Measurements from ENCODE around the gene DNM1.
A peak's percentile ranks its signal among the peaks of the same experiment; 100 is the strongest.
"Not testable (repeated sequence)": the region's sequence is repeated elsewhere in the genome, so short reads cannot be mapped to it uniquely, and the experiment has no call there.

The DNM1 gene

DNA sequence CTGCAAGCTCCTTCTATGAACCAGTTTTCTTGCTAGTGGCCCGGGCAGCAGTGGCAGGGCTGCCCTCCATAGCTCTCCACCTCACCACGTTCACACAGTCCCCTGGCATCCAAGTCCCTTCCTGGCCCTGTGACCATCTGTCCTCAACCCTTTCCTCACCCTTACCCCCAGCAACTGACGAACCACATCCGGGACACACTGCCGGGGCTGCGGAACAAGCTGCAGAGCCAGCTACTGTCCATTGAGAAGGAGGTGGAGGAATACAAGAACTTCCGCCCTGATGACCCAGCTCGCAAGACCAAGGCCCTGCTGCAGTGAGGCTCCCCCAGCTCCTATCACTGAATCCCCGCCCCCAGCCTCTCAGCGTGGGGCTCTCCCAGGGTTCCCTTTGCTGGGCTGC is 18.8 kb downstream of the DNM1 start:
- TF ChIP-seq SUZ12 (IDR thresholded peaks at IDR 0.05; ENCODE audit: extremely low read depth, insufficient read depth, insufficient read length) (no peak), YY1 (IDR thresholded peaks at IDR 0.05; ENCODE audit: insufficient read depth, insufficient read length) (no peak), ZNF274 (IDR thresholded peaks at IDR 0.05; ENCODE audit: low read depth, low read length) (no peak)
- H3K36me3 ChIP-seq (ENCODE audit: insufficient read depth, insufficient read length, low read length), result peaks cover 75% of the 10 kb centered on the region
- no peaks in the 10 kb centered on the region for H3K27me3 ChIP-seq (ENCODE audit: insufficient read depth, insufficient read length)
- no peak for DNase-seq (ENCODE audit: low read depth, low spot score)
- H3K9ac ChIP-seq (ENCODE audit: insufficient read length, low read depth), result no peak overlapping the region
- no peaks in the 10 kb centered on the region for H3K9me3 ChIP-seq (ENCODE audit: insufficient read depth, low read length)
- H3K4me1 ChIP-seq (ENCODE audit: insufficient read depth, insufficient read length), result peaks cover 13% of the 10 kb centered on the region
- no peak overlapping the region for H3K4me3 ChIP-seq (ENCODE audit: insufficient read length, low read depth)

DNA sequence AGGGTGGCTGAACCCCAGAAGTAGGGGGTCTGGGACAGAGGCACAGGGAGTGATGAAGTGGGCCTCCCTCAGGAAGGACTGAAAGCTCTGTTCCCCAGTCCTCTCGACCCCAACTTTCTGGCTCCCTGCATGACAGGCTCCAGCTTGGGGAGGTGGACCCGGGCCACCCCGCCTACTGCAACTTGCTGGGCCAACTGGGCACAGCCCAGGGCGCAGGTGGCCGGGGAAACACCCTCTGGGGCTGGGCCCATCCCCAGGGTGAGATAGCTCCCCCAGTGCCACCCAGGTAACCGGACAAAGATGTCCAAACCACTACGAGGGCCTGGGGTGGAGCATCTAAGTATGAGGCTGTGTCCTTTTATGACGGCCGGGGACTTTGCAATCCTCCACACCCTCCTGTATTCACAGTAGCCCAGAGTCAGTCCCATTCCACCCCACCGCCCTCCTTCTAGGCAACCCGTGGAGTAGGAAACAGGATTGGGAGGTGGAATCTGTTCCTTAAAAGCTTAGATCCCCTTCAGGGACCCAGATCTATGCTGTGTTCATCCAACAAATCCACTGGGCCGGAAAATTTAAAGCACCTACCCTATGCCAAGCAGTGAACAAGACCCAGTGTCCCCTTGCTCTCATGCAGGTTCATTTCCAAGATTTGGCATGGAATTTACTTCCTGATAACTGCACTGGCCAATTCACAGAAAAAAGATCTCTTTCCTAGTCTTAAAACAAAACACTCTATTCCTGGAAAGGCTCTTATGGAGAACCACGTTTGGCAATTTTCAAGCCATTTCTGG is 19.9 kb downstream of the DNM1 start:
- TF ChIP-seq SUZ12 (IDR thresholded peaks at IDR 0.05; ENCODE audit: extremely low read depth, insufficient read depth, insufficient read length), result no peak
- TF ChIP-seq ZNF274 (IDR thresholded peaks at IDR 0.05; ENCODE audit: low read depth, low read length), result no peak
- no peak for TF ChIP-seq YY1 (IDR thresholded peaks at IDR 0.05; ENCODE audit: insufficient read depth, insufficient read length)
- H3K36me3 ChIP-seq (ENCODE audit: insufficient read depth, insufficient read length, low read length), result peaks cover 73% of the 10 kb centered on the region
- no peak overlapping the region for H3K9ac ChIP-seq (ENCODE audit: insufficient read length, low read depth)
- H3K4me1 ChIP-seq (ENCODE audit: insufficient read depth, insufficient read length), result peaks cover 12% of the 10 kb centered on the region
- H3K4me3 ChIP-seq (ENCODE audit: insufficient read length, low read depth), result no peak overlapping the region
- H3K27me3 ChIP-seq (ENCODE audit: insufficient read depth, insufficient read length), result no peaks in the 10 kb centered on the region
- H3K9me3 ChIP-seq (ENCODE audit: insufficient read depth, low read length), result no peaks in the 10 kb centered on the region
- no peak for DNase-seq (ENCODE audit: low read depth, low spot score)

DNA sequence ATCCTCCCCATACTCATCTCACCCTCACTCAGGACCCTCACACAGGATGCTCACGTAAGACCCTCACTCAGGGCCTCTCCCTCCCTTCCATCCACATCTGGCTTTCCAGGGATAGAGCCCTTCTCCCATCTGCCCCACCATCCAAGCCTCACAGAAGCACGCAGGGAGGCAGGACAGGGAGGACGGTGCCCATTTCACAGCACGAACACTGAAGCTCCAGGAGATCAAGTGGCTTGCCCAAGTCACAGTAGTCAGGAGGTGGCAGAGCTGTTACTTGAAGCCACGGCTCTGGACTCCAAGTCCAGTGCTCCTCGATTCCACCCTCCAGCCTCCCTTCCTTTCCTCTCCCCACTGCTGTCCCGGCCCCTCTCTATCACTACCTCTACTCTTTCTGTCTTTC is 21.7 kb downstream of the DNM1 start:
- Histone ChIP-seq H3K36me3 (ENCODE audit: insufficient read depth, insufficient read length, low read length) (peaks cover 56% of the 10 kb centered on the region), H3K9me3 (ENCODE audit: insufficient read depth, low read length) (no peaks in the 10 kb centered on the region), H3K4me1 (ENCODE audit: insufficient read depth, insufficient read length) (peaks cover 7% of the 10 kb centered on the region), H3K27me3 (ENCODE audit: insufficient read depth, insufficient read length) (no peaks in the 10 kb centered on the region), H3K9ac (ENCODE audit: insufficient read length, low read depth) (peak overlapping the region; percentile 42), H3K4me3 (ENCODE audit: insufficient read length, low read depth) (no peak overlapping the region)
- DNase-seq (ENCODE audit: low read depth, low spot score), result no peak
- TF ChIP-seq ZNF274 (IDR thresholded peaks at IDR 0.05; ENCODE audit: low read depth, low read length) (no peak), SUZ12 (IDR thresholded peaks at IDR 0.05; ENCODE audit: extremely low read depth, insufficient read depth, insufficient read length) (no peak), YY1 (IDR thresholded peaks at IDR 0.05; ENCODE audit: insufficient read depth, insufficient read length) (no peak)

GRCh38 chr9:128225770-128226411 is 22.7 kb downstream of the DNM1 start:
- H3K27me3 ChIP-seq (ENCODE audit: insufficient read depth, insufficient read length), result no peaks in the 10 kb centered on the region
- H3K4me1 ChIP-seq (ENCODE audit: insufficient read depth, insufficient read length), result peaks cover 7% of the 10 kb centered on the region
- no peak overlapping the region for H3K4me3 ChIP-seq (ENCODE audit: insufficient read length, low read depth)
- peaks cover 48% of the 10 kb centered on the region for H3K36me3 ChIP-seq (ENCODE audit: insufficient read depth, insufficient read length, low read length)
- no peaks in the 10 kb centered on the region for H3K9me3 ChIP-seq (ENCODE audit: insufficient read depth, low read length)
- H3K9ac ChIP-seq (ENCODE audit: insufficient read length, low read depth), result no peak overlapping the region
- no peak for TF ChIP-seq ZNF274 (IDR thresholded peaks at IDR 0.05; ENCODE audit: low read depth, low read length)
- TF ChIP-seq YY1 (IDR thresholded peaks at IDR 0.05; ENCODE audit: insufficient read depth, insufficient read length), result no peak
- no peak for TF ChIP-seq SUZ12 (IDR thresholded peaks at IDR 0.05; ENCODE audit: extremely low read depth, insufficient read depth, insufficient read length)
- DNase-seq (ENCODE audit: low read depth, low spot score), result no peak

GRCh38 chr9:128226412-128226801 is 23.2 kb downstream of the DNM1 start:
- Histone ChIP-seq H3K4me1 (ENCODE audit: insufficient read depth, insufficient read length) (peaks cover 7% of the 10 kb centered on the region), H3K9me3 (ENCODE audit: insufficient read depth, low read length) (no peaks in the 10 kb centered on the region), H3K4me3 (ENCODE audit: insufficient read length, low read depth) (no peak overlapping the region), H3K27me3 (ENCODE audit: insufficient read depth, insufficient read length) (no peaks in the 10 kb centered on the region), H3K36me3 (ENCODE audit: insufficient read depth, insufficient read length, low read length) (peaks cover 45% of the 10 kb centered on the region), H3K9ac (ENCODE audit: insufficient read length, low read depth) (no peak overlapping the region)
- no peak for DNase-seq (ENCODE audit: low read depth, low spot score)
- no peak for TF ChIP-seq YY1 (IDR thresholded peaks at IDR 0.05; ENCODE audit: insufficient read depth, insufficient read length)
- TF ChIP-seq SUZ12 (IDR thresholded peaks at IDR 0.05; ENCODE audit: extremely low read depth, insufficient read depth, insufficient read length), result no peak
- no peak for TF ChIP-seq ZNF274 (IDR thresholded peaks at IDR 0.05; ENCODE audit: low read depth, low read length)

DNA sequence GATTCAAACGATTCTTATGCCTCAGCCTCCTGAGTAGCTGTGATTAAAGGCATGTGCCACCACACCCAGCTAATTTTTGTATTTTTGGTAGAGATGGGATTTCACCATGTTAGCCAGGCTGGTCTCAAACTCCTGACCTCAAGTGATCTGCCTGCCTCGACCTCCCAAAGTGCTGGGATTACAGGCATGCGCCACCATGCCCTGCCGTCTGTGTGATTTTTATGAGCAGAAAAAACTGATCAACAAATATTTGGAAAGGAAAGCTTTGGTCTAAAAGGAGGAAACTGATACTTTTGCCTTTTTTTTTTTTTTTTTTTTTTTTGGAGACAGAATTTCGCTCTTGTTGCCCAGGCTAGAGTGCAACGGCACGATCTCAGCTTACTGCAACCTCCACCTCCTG is 27.7 kb downstream of the DNM1 start:
- not testable (repeated sequence) for H3K4me1 ChIP-seq (ENCODE audit: insufficient read depth, insufficient read length); H3K9ac ChIP-seq (ENCODE audit: insufficient read length, low read depth); H3K9me3 ChIP-seq (ENCODE audit: insufficient read depth, low read length); DNase-seq (ENCODE audit: low read depth, low spot score); H3K4me3 ChIP-seq (ENCODE audit: insufficient read length, low read depth); H3K27me3 ChIP-seq (ENCODE audit: insufficient read depth, insufficient read length)
- peaks cover 11% of the 10 kb centered on the region for H3K36me3 ChIP-seq (ENCODE audit: insufficient read depth, insufficient read length, low read length)

GRCh38 chr9:128231638-128232527 is 28.7 kb downstream of the DNM1 start:
- Histone ChIP-seq H3K4me1 (ENCODE audit: insufficient read depth, insufficient read length) (no peaks in the 10 kb centered on the region), H3K9ac (ENCODE audit: insufficient read length, low read depth) (no peak overlapping the region)
- no peak for DNase-seq (ENCODE audit: low read depth, low spot score)

More at GRCh38 chr9:128231638-128232527, 28.7 kb downstream of the DNM1 start:
- Histone ChIP-seq H3K9me3 (ENCODE audit: insufficient read depth, low read length) (no peaks in the 10 kb centered on the region), H3K4me3 (ENCODE audit: insufficient read length, low read depth) (no peak overlapping the region), H3K36me3 (ENCODE audit: insufficient read depth, insufficient read length, low read length) (peaks cover 8% of the 10 kb centered on the region), H3K27me3 (ENCODE audit: insufficient read depth, insufficient read length) (no peaks in the 10 kb centered on the region)
- TF ChIP-seq SUZ12 (IDR thresholded peaks at IDR 0.05; ENCODE audit: extremely low read depth, insufficient read depth, insufficient read length) (no peak), YY1 (IDR thresholded peaks at IDR 0.05; ENCODE audit: insufficient read depth, insufficient read length) (no peak), ZNF274 (IDR thresholded peaks at IDR 0.05; ENCODE audit: low read depth, low read length) (no peak)
